K562 (cell line): ENCODE results near the gene FAM107B. TPM values are rescaled to one million over a fixed set of nuclear protein-coding genes. Genes with fewer than 3 reads are reported as not detected.

Experiments
- ATAC-seq: fragments of 200-7000 bp; cut with Tn5 transposase; 3 replicates; pipeline ENCODE4 v1.9.1; 2020; ENCODE audit warnings: moderate library complexity
- BruUV-seq: library from RNA; stranded (reverse); fragments of 400-500 nt; replicated peaks from 2 replicates; lab custom pipeline; 2021; lab: Mats Ljungman, UMichigan
- CTCF ChIA-PET: fragments of 300-600 bp; formaldehyde crosslinking; extraction: SDS; loops from one replicate; lab custom pipeline; 2021; ENCODE audit warnings: low intra/inter-chr PET ratio; lab: Yijun Ruan, JAX
- POLR2A ChIA-PET: fragments of 300-600, 350-650 bp; sonication (Branson Sonifier 250); formaldehyde crosslinking; extraction: SDS; loops from one replicate; lab custom pipeline; 2021; ENCODE audit warnings: antibody characterized with exemption, inconsistent platforms; lab: Yijun Ruan, JAX
- DNase-seq, 4 experiments: peaks; one replicate each; pipeline versions ENCODE4 v3.0.0 to v3.0.0-alpha.2; 2011 to 2018; ENCODE audit warnings: low spot score in 3 of 4, mixed read lengths in 3 of 4; ENCODE audit errors: extremely low read depth in 1 of 4
- FAIRE-seq: peaks from 2 replicates; lab custom pipeline; 2011; peaks lifted over from hg19 to GRCh38; lab: Jason Lieb, UNC
- H2AFZ ChIP-seq: 2 replicates; pipeline ENCODE4 v1.6.0; 2011; ENCODE audit warnings: low read depth, low read length, control low read depth, inconsistent platforms
- H3K27ac ChIP-seq: fragments of 200-600 bp; 3 replicates; pipeline ENCODE4 v1.8.0; 2011; ENCODE audit warnings: low read depth, mild to moderate bottlenecking, control low read depth, inconsistent platforms, low read length, moderate library complexity, mixed read lengths; ENCODE audit errors: extremely low read depth
- H3K27me3 ChIP-seq, 2 experiments: fragments of 300-600 bp in 1 of 2; 2 replicates in 1 of 2; 3 replicates in 1 of 2; pipeline versions ENCODE4 v1.6.0 to v1.8.0; 2011; ENCODE audit warnings: inconsistent platforms in 2 of 2, low read length in 2 of 2, mild to moderate bottlenecking in 1 of 2, mixed read lengths in 1 of 2, moderate library complexity in 1 of 2; ENCODE audit not compliant: control insufficient read depth in 2 of 2, insufficient read depth in 2 of 2
- H3K36me3 ChIP-seq: fragments of 300-600 bp; 3 replicates; pipeline ENCODE4 v1.8.0; 2011; ENCODE audit warnings: mild to moderate bottlenecking, low read length, inconsistent platforms; ENCODE audit not compliant: control insufficient read depth, insufficient read depth
- H3K4me1 ChIP-seq, 2 experiments: fragments of 200-600 bp in 1 of 2; replicated peaks in 1 of 2; 2 replicates in 1 of 2; 3 replicates in 1 of 2; pipeline versions ENCODE4 v1.5.1 to v1.8.0; 2011; ENCODE audit warnings: inconsistent platforms in 2 of 2, low read length in 2 of 2, mild to moderate bottlenecking in 1 of 2, mixed read lengths in 1 of 2, moderate library complexity in 1 of 2; ENCODE audit not compliant: control insufficient read depth in 2 of 2, insufficient read depth in 2 of 2
- H3K4me2 ChIP-seq: 2 replicates; pipeline ENCODE4 v1.6.1; 2011; ENCODE audit warnings: low read length, control low read depth, inconsistent platforms, mixed read lengths; ENCODE audit not compliant: insufficient read depth
- H3K4me3 ChIP-seq: fragments of 200-600 bp; sonication (generic), shearing (Covaris generic); 2 replicates; pipeline ENCODE4 v1.5.1; 2016; ENCODE audit warnings: control low read depth, inconsistent platforms
- H3K79me2 ChIP-seq: fragments of 200-600 bp; 3 replicates; pipeline ENCODE4 v1.8.0; 2011; ENCODE audit warnings: low read length, inconsistent platforms; ENCODE audit not compliant: control insufficient read depth, insufficient read depth
- H3K9ac ChIP-seq, 2 experiments: 2 replicates each; pipeline versions ENCODE4 v1.6.0 to v1.6.1; 2011; ENCODE audit warnings: low read depth in 2 of 2, low read length in 2 of 2, control low read depth in 1 of 2, inconsistent platforms in 1 of 2, mild to moderate bottlenecking in 1 of 2, mixed read lengths in 1 of 2; ENCODE audit not compliant: insufficient read depth in 1 of 2
- H3K9me1 ChIP-seq: one replicate; pipeline ENCODE4 v1.6.0; 2011; ENCODE audit warnings: inconsistent platforms, mild to moderate bottlenecking, low read length, moderate library complexity; ENCODE audit not compliant: control insufficient read depth, insufficient read depth
- H3K9me3 ChIP-seq: replicated peaks from 2 replicates; pipeline ENCODE4 v1.5.1; 2011; ENCODE audit warnings: low read depth, low read length, inconsistent platforms; ENCODE audit not compliant: control insufficient read depth, insufficient read depth
- H4K20me1 ChIP-seq: replicated peaks from 2 replicates; pipeline ENCODE4 v1.6.1; 2011; ENCODE audit warnings: low read length, inconsistent platforms, mixed read lengths; ENCODE audit not compliant: control insufficient read depth, insufficient read depth
- LARP7 ChIP-seq: fragments of 450-650 bp; IDR thresholded peaks from 2 replicates; pipeline ENCODE4 v1.6.1; 2016
- TAL1 ChIP-seq: fragments of 450-650 bp; IDR thresholded peaks from 2 replicates; pipeline ENCODE4 v1.6.1; 2016; ENCODE audit warnings: mild to moderate bottlenecking
- ZNF589 ChIP-seq: fragments of 200-800 bp; sonication (Bioruptor generic); IDR thresholded peaks from 2 replicates; pipeline ENCODE4 v1.6.1; 2016; ENCODE audit warnings: low read depth, missing genetic modification characterization, missing compliant biosample characterization
- WGBS: fragments of 100-300 bp; shearing (Covaris generic); methylation state at CpG from one replicate; pipeline ENCODE4 v1.1.6; 2016; ENCODE audit warnings: low coverage, mixed read lengths; ENCODE audit not compliant: insufficient coverage; ENCODE audit errors: missing lambda C conversion rate; 5-methylcytosine and 5-hydroxymethylcytosine counted together
- in situ Hi-C: fragments of 300-500 bp; cut with MboI; formaldehyde crosslinking; loops from 4 replicates; pipeline ENCODE4 v1.15.0; 2018; ENCODE audit warnings: inconsistent platforms, mixed read lengths
- intact Hi-C: fragments of 100-400 bp; cut with micrococcal nuclease; formaldehyde crosslinking; loops from 2 replicates; pipeline ENCODE4 v1.14.2; 2022
- polyA plus RNA-seq, 8 experiments: library from polyadenylated mRNA; depleted of rRNA in 4 of 8; stranded (reverse) in 5 of 8; unstranded in 3 of 8; fragments of >200 nt; fragmentation: Nextera tagmentation in 2 of 8; fragmentation: Illumina TruSeq in 1 of 8; extraction: Ambion mirVana in 2 of 8; extraction: Trizol in 1 of 8; gene quantifications; 2 replicates each; pipeline versions ENCODE4 v1.2.1 to v1.2.3, GENCODE V29; 2011 to 2014; ENCODE audit warnings: inconsistent platforms in 1 of 8, missing spikeins in 1 of 8
- total RNA-seq, 7 experiments: library from RNA; depleted of rRNA in 6 of 7; stranded (reverse); fragments of >200 nt in 6 of 7; fragmentation: Illumina TruSeq in 2 of 7; extraction: Trizol in 2 of 7; gene quantifications; 2 replicates each; pipeline versions ENCODE4 v1.2.1 to v1.2.3, GENCODE V29; 2011 to 2021; ENCODE audit warnings: low replicate concordance in 1 of 7

Gene FAM107B
- total and polyA plus RNA-seq, 9 of the 15 experiments (the other 6 are each of a cell fraction or from before 2014, with no cell fraction given): 0.40 to 2.8 (median 1.4) TPM

GRCh38 chr10:14751014-14751896 lies 23.4 kb downstream of the FAM107B start:
- no TSS peak for BruUV-seq

GRCh38 chr10:14749070-14749809 lies 25.5 kb downstream of the FAM107B start:
- in situ Hi-C loops (no loop called here), intact Hi-C loops (no loop called here)
- no TSS peak for BruUV-seq
- Histone ChIP-seq H3K79me2 (no peaks in the 10 kb centered on the region), H3K27ac (no peak overlapping the region), H3K36me3 (no peaks in the 10 kb centered on the region), H3K4me1 (no peaks in the 10 kb centered on the region; a peak in 1 of 5 replicates), H3K9me3 (no peaks in the 10 kb centered on the region), H3K9me1 (no peaks in the 10 kb centered on the region), H2AFZ (peak overlapping the region; percentile 40; the same call in 1 of the 2 replicates), H3K9ac (no peak overlapping the region; a peak in 1 of 4 replicates), H3K4me2 (no peak overlapping the region; the same call in 1 of the 2 replicates), H3K4me3 (no peak overlapping the region), H3K27me3 (peaks cover 0 to 20% of the 10 kb centered on the region in 2 experiments; a peak in 3 of 5 replicates), H4K20me1 (no peaks in the 10 kb centered on the region)
- ChIA-PET POLR2A (no interaction called here), CTCF (no interaction called here)
- ATAC-seq (no peak), FAIRE-seq (no peak), DNase-seq (no peak)
- TF ChIP-seq TAL1: no peak
- 5% methylated on average over 10 of the region's 10 CpGs for WGBS

More at GRCh38 chr10:14751014-14751896, 23.4 kb downstream of the FAM107B start:
- H3K4me3 ChIP-seq: no peak overlapping the region
- no peaks in the 10 kb centered on the region for H3K9me1 ChIP-seq
- intact Hi-C loops (no loop called here), in situ Hi-C loops (no loop called here)
- peaks cover 0 to 25% of the 10 kb centered on the region in 2 experiments; a peak in 3 of 5 replicates for H3K27me3 ChIP-seq
- DNase-seq (no peak), ATAC-seq (no peak)
- H3K36me3 ChIP-seq: no peaks in the 10 kb centered on the region
- H3K27ac ChIP-seq: no peak overlapping the region
- WGBS: 4% methylated on average over 14 of the region's 14 CpGs
- CTCF ChIA-PET: no interaction called here
- POLR2A ChIA-PET: interaction anchor here (0.5 to 0.6 kb wide), 2 partner anchors 15 to 117 kb away, joined by 3 read pairs; no protein-coding TSS in a partner anchor
- H4K20me1 ChIP-seq: no peaks in the 10 kb centered on the region
- H3K79me2 ChIP-seq: no peaks in the 10 kb centered on the region
- H3K4me1 ChIP-seq: no peaks in the 10 kb centered on the region; a peak in 1 of 5 replicates
- H3K9ac ChIP-seq: no peak overlapping the region
- no peak for TF ChIP-seq ZNF589 (CRISPR knock-in tag)
- no peak for TF ChIP-seq LARP7
- TF ChIP-seq, all 486 proteins: peak for 0
- Histone ChIP-seq H3K9me3 (no peaks in the 10 kb centered on the region), H2AFZ (no peak overlapping the region), H3K4me2 (no peak overlapping the region)
- FAIRE-seq: no peak
